NCI-H1105 treated with DMSO at 0.1 percent for 48 hours (cell line): ENCODE measurements around the gene COMMD3.
"Not testable (repeated sequence)": the region's sequence is repeated elsewhere in the genome, so short reads cannot be mapped to it uniquely, and the experiment has no call there.

Experiments used
- DNase-seq: peaks from one replicate; lab custom pipeline; 2025; lab: John Stamatoyannopoulos, UW

COMMD3 gene

GRCh38 chr10:22338931-22339330 is 22.7 kb downstream of the COMMD3 start:
- no peak for DNase-seq

- DNase-seq, result no peak
Observed at GRCh38 chr10:22339761-22340328, 23.7 kb downstream of the COMMD3 start.

GRCh38 chr10:22340329-22341189 is 24.4 kb downstream of the COMMD3 start:
- DNase-seq, result peak; percentile 80

- DNase-seq, result no peak
Observed at GRCh38 chr10:22341190-22341925, 25.2 kb downstream of the COMMD3 start.

GRCh38 chr10:22341926-22342196 is 25.7 kb downstream of the COMMD3 start:
- DNase-seq, result no peak

GRCh38 chr10:22342421-22342820 is 26.2 kb downstream of the COMMD3 start:
- DNase-seq, result no peak

- no peak for DNase-seq
Observed at GRCh38 chr10:22343731-22344130, 27.5 kb downstream of the COMMD3 start.

- no peak for DNase-seq
Observed at GRCh38 chr10:22344249-22344648, 28.1 kb downstream of the COMMD3 start.

- DNase-seq, result no peak
Observed at GRCh38 chr10:22344781-22345300, 28.7 kb downstream of the COMMD3 start.

- peak; percentile 70 for DNase-seq
Observed at GRCh38 chr10:22345301-22346095, 29.3 kb downstream of the COMMD3 start, which contains the start of gene SPAG6. Gene SPAG6, plus strand, starts transcription at chr10:22345496. Its CDS starts 116 bp downstream, at chr10:22345612.

GRCh38 chr10:22346096-22346661 is 30.0 kb downstream of the COMMD3 start:
- DNase-seq, result no peak

- DNase-seq, result no peak
Observed at GRCh38 chr10:22349755-22350154, 33.6 kb downstream of the COMMD3 start.

GRCh38 chr10:22351131-22351703 is 35.0 kb downstream of the COMMD3 start:
- DNase-seq, result no peak

- DNase-seq, result no peak
Observed at GRCh38 chr10:22356324-22356873, 40.2 kb downstream of the COMMD3 start.

- DNase-seq, result not testable (repeated sequence)
Observed at GRCh38 chr10:22357770-22358169, 41.6 kb downstream of the COMMD3 start.

- no peak for DNase-seq
Observed at GRCh38 chr10:22363305-22363704, 47.1 kb downstream of the COMMD3 start.

GRCh38 chr10:22364407-22365140 is 48.4 kb downstream of the COMMD3 start:
- no peak for DNase-seq

- no peak for DNase-seq
Observed at GRCh38 chr10:22365233-22365632, 49.0 kb downstream of the COMMD3 start.

GRCh38 chr10:22365644-22366434 is 49.7 kb downstream of the COMMD3 start:
- DNase-seq, result no peak

GRCh38 chr10:22366435-22366703 is 50.2 kb downstream of the COMMD3 start:
- no peak for DNase-seq
